Measurements from ENCODE around the gene NSD2.

Gene NSD2

DNA sequence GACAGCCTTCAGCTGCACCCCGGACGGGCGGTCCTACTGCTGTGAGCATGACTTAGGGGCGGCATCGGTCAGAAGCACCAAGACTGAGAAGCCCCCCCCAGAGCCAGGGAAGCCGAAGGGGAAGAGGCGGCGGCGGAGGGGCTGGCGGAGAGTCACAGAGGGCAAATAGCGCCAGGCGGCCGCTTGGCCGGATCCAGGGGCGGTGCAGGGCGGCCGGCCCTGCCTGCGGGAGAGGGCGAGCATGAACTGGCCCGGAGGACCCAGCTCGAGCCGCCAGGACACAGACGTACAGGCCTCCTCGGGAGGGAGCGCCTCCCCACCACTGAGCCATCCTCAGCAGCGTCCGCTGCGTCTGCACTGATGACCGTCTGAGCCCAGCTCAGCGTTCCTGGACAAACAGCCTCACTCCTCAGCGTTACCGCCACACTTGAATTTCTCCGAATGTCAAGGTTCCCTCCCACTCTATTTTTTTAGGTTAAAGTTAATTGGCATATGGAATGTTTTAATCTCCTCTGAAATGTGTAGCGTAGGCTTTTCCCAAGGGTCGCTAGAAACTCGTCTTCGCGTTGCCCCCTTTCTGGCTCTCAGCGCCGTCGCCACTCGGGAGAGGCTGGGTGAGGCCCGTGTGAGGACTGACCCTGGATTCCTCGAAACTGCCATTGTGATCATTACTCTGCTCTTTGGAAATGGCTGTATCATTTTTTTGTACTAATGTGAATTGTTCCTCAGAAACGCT lies 107.7 kb downstream of the NSD2 start:
- H3K36me3 ChIP-seq (ENCODE audit: control insufficient read depth in 2 of 2, insufficient read depth in 2 of 2, low read length in 2 of 2), result peaks cover 52 to 68% of the 10 kb centered on the region in 2 donors
- no peaks in the 10 kb centered on the region for H3K4me1 ChIP-seq (ENCODE audit: control insufficient read depth, insufficient read depth, low read length)
- H3K27ac ChIP-seq (ENCODE audit: low read length), result no peak overlapping the region
- H3K9me3 ChIP-seq (ENCODE audit: control insufficient read depth in 2 of 2, low read length in 2 of 2), result no peaks in the 10 kb centered on the region
- H3K27me3 ChIP-seq (ENCODE audit: control insufficient read depth in 1 of 2, insufficient read depth in 2 of 2, low read length in 2 of 2), result no peaks in the 10 kb centered on the region
- H3K4me3 ChIP-seq (ENCODE audit: low read length in 2 of 2), result no peak overlapping the region
- no peak overlapping the region for H3K9ac ChIP-seq (ENCODE audit: low read length in 2 of 2)

DNA sequence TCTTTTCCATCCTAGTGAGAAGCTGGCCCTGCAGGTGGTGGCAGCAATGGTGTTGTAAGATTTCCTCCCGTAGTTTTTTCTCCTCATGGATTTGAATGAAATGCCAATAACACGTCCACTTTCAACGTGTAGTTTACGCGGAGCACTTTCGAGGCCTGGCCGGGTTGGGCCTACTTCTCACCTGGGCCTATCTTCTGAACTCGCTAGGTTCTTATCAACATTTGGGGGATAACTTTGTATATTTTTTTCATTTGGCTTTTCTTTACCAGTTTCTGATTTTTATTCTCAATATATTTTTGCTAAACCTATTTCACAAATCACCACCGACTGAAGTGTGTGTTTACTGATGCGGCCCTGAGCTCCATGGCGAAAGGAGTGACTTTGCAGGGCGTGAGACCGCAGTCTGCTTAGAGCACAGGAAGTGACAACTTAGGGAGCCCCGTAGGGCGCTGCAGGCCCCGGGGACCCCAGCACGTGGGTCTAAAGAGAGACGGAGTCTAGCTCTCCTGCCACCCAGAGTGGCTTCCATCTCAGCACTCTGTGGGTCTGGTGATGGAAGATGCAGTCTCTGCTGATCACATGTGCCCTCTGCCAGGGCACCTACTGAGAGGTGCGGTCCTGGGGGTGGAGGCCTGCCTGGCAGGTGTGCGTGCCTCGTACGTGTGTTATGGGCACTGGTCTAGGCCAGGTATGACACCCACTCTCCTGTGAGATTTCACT lies 108.4 kb downstream of the NSD2 start:
- Histone ChIP-seq H3K9me3 (ENCODE audit: control insufficient read depth in 2 of 2, low read length in 2 of 2) (no peaks in the 10 kb centered on the region), H3K27me3 (ENCODE audit: control insufficient read depth in 1 of 2, insufficient read depth in 2 of 2, low read length in 2 of 2) (no peaks in the 10 kb centered on the region), H3K4me1 (ENCODE audit: control insufficient read depth, insufficient read depth, low read length) (no peaks in the 10 kb centered on the region), H3K27ac (ENCODE audit: low read length) (no peak overlapping the region), H3K36me3 (ENCODE audit: control insufficient read depth in 2 of 2, insufficient read depth in 2 of 2, low read length in 2 of 2) (peaks cover 50 to 70% of the 10 kb centered on the region in 2 donors), H3K4me3 (ENCODE audit: low read length in 2 of 2) (no peak overlapping the region), H3K9ac (ENCODE audit: low read length in 2 of 2) (no peak overlapping the region)

DNA sequence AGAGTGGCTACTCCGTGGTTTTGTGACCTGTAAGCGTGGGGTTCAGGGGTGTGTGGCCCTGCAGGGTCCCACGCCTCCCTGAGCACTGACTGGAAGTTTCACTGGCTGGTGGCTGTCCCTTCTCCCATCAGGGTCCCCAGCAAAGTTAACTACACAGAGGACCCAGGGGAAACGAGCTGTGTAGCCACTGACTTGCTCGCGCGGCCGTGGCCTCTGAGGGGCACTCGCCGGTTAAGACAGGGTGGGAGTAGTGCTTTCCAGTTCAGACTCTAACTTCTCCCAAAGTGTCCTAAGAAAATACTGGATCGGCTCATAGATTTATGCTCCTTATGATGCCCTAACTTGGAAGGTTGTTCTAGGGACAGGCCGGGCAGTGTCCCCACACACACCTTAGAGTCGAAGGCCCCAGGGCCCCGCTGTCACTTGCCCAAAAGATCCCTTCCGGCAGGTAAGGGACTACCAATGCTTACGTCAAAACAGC lies 109.4 kb downstream of the NSD2 start:
- Histone ChIP-seq H3K4me3 (ENCODE audit: low read length in 2 of 2) (no peak overlapping the region), H3K27me3 (ENCODE audit: control insufficient read depth in 1 of 2, insufficient read depth in 2 of 2, low read length in 2 of 2) (no peaks in the 10 kb centered on the region), H3K27ac (ENCODE audit: low read length) (no peak overlapping the region), H3K36me3 (ENCODE audit: control insufficient read depth in 2 of 2, insufficient read depth in 2 of 2, low read length in 2 of 2) (peaks cover 44 to 70% of the 10 kb centered on the region in 2 donors), H3K4me1 (ENCODE audit: control insufficient read depth, insufficient read depth, low read length) (no peaks in the 10 kb centered on the region), H3K9me3 (ENCODE audit: control insufficient read depth in 2 of 2, low read length in 2 of 2) (no peaks in the 10 kb centered on the region), H3K9ac (ENCODE audit: low read length in 2 of 2) (no peak overlapping the region)

GRCh38 chr4:1981251-1982058 lies 110.3 kb downstream of the NSD2 start:
- Histone ChIP-seq H3K36me3 (ENCODE audit: control insufficient read depth in 2 of 2, insufficient read depth in 2 of 2, low read length in 2 of 2) (peaks cover 39 to 72% of the 10 kb centered on the region in 2 donors), H3K27me3 (ENCODE audit: control insufficient read depth in 1 of 2, insufficient read depth in 2 of 2, low read length in 2 of 2) (no peaks in the 10 kb centered on the region), H3K9me3 (ENCODE audit: control insufficient read depth in 2 of 2, low read length in 2 of 2) (no peaks in the 10 kb centered on the region), H3K4me3 (ENCODE audit: low read length in 2 of 2) (no peak overlapping the region), H3K27ac (ENCODE audit: low read length) (no peak overlapping the region), H3K9ac (ENCODE audit: low read length in 2 of 2) (no peak overlapping the region), H3K4me1 (ENCODE audit: control insufficient read depth, insufficient read depth, low read length) (no peaks in the 10 kb centered on the region)

- Histone ChIP-seq H3K9me3 (ENCODE audit: control insufficient read depth in 2 of 2, low read length in 2 of 2) (no peaks in the 10 kb centered on the region), H3K4me3 (ENCODE audit: low read length in 2 of 2) (no peak overlapping the region), H3K9ac (ENCODE audit: low read length in 2 of 2) (no peak overlapping the region), H3K36me3 (ENCODE audit: control insufficient read depth in 2 of 2, insufficient read depth in 2 of 2, low read length in 2 of 2) (peaks cover 36 to 73% of the 10 kb centered on the region in 2 donors), H3K27ac (ENCODE audit: low read length) (peak overlapping the region; percentile 24), H3K27me3 (ENCODE audit: control insufficient read depth in 1 of 2, insufficient read depth in 2 of 2, low read length in 2 of 2) (no peaks in the 10 kb centered on the region), H3K4me1 (ENCODE audit: control insufficient read depth, insufficient read depth, low read length) (no peaks in the 10 kb centered on the region)
Observed at GRCh38 chr4:1982124-1983052, 111.2 kb downstream of the NSD2 start.

- Histone ChIP-seq H3K4me3 (ENCODE audit: low read length in 2 of 2) (no peak overlapping the region), H3K27me3 (ENCODE audit: control insufficient read depth in 1 of 2, insufficient read depth in 2 of 2, low read length in 2 of 2) (no peaks in the 10 kb centered on the region), H3K27ac (ENCODE audit: low read length) (no peak overlapping the region), H3K36me3 (ENCODE audit: control insufficient read depth in 2 of 2, insufficient read depth in 2 of 2, low read length in 2 of 2) (peaks cover 36 to 71% of the 10 kb centered on the region in 2 donors), H3K4me1 (ENCODE audit: control insufficient read depth, insufficient read depth, low read length) (no peaks in the 10 kb centered on the region), H3K9ac (ENCODE audit: low read length in 2 of 2) (no peak overlapping the region), H3K9me3 (ENCODE audit: control insufficient read depth in 2 of 2, low read length in 2 of 2) (no peaks in the 10 kb centered on the region)
Observed at GRCh38 chr4:1983053-1983845, 112.1 kb downstream of the NSD2 start.

DNA sequence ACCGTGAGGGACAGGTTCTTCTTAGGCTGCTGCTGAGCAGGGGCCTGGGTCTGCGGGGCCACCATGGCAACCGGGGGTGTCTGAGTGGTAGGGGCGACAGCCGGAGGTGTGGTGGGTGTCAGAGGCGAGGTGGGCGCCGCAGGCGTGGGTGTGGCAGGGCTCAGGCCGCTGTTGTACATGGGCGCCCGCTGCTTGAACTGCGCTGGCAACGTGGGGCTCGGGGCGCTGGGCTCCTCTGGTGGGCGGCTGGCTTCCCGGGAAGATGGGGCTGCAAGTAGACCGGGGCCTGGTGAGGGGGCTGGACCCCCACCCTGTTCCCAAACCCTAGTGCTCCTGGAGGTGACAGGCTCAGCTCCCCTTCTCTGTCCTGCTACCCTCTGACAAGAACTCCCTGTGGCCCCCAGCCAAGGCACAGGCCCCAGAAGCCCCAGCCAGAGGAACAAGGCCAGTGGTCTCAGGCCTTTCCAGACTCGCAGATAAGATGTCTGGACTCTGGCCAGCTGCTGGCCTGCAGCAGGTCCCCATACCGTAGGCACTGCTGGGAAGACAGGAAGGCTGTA lies 112.7 kb downstream of the NSD2 start:
- Histone ChIP-seq H3K27ac (ENCODE audit: low read length) (no peak overlapping the region), H3K4me1 (ENCODE audit: control insufficient read depth, insufficient read depth, low read length) (no peaks in the 10 kb centered on the region), H3K36me3 (ENCODE audit: control insufficient read depth in 2 of 2, insufficient read depth in 2 of 2, low read length in 2 of 2) (peaks cover 36 to 66% of the 10 kb centered on the region in 2 donors), H3K9me3 (ENCODE audit: control insufficient read depth in 2 of 2, low read length in 2 of 2) (no peaks in the 10 kb centered on the region), H3K9ac (ENCODE audit: low read length in 2 of 2) (no peak overlapping the region), H3K27me3 (ENCODE audit: control insufficient read depth in 1 of 2, insufficient read depth in 2 of 2, low read length in 2 of 2) (no peaks in the 10 kb centered on the region), H3K4me3 (ENCODE audit: low read length in 2 of 2) (no peak overlapping the region)

DNA sequence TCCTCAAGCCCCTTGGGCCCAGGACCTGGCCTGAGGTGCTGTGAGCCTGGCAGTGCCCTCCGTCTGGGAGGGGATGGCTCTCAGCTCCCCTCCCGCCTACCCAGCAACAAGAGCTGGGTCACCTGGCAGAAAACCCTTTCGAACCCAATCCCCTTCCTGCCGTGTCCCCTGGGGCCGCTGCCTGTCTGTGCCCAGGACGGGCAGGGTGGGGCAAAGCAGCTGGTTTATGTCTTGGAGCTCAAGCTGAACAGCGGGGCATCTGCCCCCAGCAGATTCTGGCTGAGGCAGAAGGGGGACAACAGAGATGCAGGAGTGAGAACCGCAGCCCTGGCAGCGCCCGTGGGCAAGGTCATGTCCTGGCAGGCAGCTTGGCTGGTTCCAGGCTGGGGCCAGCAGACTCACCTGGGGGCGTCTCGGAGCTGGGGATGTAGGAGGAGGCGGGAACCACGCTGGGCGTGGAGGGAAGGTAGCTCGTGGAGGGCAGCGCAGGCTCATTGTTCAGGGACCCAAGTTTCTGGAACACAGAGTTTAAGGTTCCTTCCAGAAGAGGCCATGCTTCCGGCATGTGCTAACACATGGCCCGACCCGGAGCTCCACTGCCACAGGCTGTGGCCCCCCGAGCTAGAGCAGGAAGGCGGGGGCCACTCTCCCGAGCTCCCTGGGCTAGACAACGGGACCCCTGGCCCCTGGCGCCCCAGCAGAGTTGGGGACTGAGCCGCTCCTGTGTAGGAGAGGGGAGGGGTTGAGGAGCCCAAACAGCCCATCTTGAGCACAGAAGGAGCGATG lies 113.4 kb downstream of the NSD2 start:
- Histone ChIP-seq H3K4me3 (ENCODE audit: low read length in 2 of 2) (no peak overlapping the region), H3K4me1 (ENCODE audit: control insufficient read depth, insufficient read depth, low read length) (no peaks in the 10 kb centered on the region), H3K9ac (ENCODE audit: low read length in 2 of 2) (no peak overlapping the region), H3K9me3 (ENCODE audit: control insufficient read depth in 2 of 2, low read length in 2 of 2) (no peaks in the 10 kb centered on the region), H3K36me3 (ENCODE audit: control insufficient read depth in 2 of 2, insufficient read depth in 2 of 2, low read length in 2 of 2) (peaks cover 43 to 66% of the 10 kb centered on the region in 2 donors), H3K27me3 (ENCODE audit: control insufficient read depth in 1 of 2, insufficient read depth in 2 of 2, low read length in 2 of 2) (no peaks in the 10 kb centered on the region), H3K27ac (ENCODE audit: low read length) (no peak overlapping the region)

GRCh38 chr4:1985294-1985693 lies 114.1 kb downstream of the NSD2 start:
- H3K27me3 ChIP-seq (ENCODE audit: control insufficient read depth in 1 of 2, insufficient read depth in 2 of 2, low read length in 2 of 2), result no peaks in the 10 kb centered on the region
- H3K4me1 ChIP-seq (ENCODE audit: control insufficient read depth, insufficient read depth, low read length), result no peaks in the 10 kb centered on the region
- H3K36me3 ChIP-seq (ENCODE audit: control insufficient read depth in 2 of 2, insufficient read depth in 2 of 2, low read length in 2 of 2), result peaks cover 50 to 60% of the 10 kb centered on the region in 2 donors
- H3K9me3 ChIP-seq (ENCODE audit: control insufficient read depth in 2 of 2, low read length in 2 of 2), result no peaks in the 10 kb centered on the region
- H3K27ac ChIP-seq (ENCODE audit: low read length), result no peak overlapping the region
- H3K4me3 ChIP-seq (ENCODE audit: low read length in 2 of 2), result no peak overlapping the region
- no peak overlapping the region for H3K9ac ChIP-seq (ENCODE audit: low read length in 2 of 2)
